SIG-M5 treated with dmso at 0.1 percent for 504 hours (cell line): ENCODE measurements around the gene IQCE.

Source experiments
- DNase-seq: peaks from one replicate; lab custom pipeline; 2025; ENCODE audit not compliant: unreplicated experiment; lab: John Stamatoyannopoulos, UW

The IQCE gene

DNA sequence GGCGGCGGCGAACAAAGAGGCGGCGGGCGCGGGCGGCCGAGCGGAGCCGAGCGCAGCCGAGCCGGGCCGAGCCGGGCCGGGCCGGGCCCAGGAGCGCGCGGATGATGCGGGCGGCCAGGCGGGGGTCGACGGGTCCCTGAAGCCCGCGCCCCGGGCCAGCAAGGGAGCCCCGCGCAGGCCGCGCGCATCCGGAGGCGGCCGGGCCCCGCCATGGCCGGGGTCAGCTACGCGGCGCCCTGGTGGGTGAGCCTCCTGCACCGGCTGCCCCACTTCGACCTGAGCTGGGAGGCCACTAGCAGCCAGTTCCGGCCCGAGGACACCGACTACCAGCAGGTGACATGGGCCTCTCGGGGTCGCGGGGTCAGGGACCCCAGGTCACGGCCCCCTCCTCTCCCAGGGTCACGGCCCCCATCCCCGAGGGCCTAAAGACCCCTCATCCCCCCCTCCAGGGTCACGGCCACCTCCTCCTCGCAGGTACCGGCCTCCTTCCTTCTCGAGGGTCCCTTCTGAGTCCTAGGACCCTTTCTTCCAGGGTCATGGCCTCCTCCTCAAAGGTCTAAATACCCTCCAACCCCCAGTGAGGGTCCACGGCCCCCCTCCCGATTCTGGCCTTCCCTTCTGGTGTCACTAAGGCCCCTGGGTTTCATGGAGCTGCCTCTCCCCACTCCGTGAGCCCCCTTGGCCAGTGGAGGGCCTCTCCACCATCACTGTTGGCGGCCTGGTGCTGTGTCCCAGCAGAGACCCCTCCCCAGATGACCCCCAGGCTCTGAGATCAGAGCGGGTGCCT, 73.4 kb downstream of the IQCE start, which contains the start of gene TTYH3:
Gene TTYH3, plus strand, starts transcription at position 41 of the 787 bp plus-strand sequence. Its CDS starts 170 bp downstream, at position 211.
- no peak for DNase-seq

GRCh38 chr7:2632733-2633537, 74.2 kb downstream of the IQCE start:
- DNase-seq, result peak; percentile 88

- DNase-seq, result peak; percentile 75
Observed at GRCh38 chr7:2633538-2634266, 74.9 kb downstream of the IQCE start.

DNA sequence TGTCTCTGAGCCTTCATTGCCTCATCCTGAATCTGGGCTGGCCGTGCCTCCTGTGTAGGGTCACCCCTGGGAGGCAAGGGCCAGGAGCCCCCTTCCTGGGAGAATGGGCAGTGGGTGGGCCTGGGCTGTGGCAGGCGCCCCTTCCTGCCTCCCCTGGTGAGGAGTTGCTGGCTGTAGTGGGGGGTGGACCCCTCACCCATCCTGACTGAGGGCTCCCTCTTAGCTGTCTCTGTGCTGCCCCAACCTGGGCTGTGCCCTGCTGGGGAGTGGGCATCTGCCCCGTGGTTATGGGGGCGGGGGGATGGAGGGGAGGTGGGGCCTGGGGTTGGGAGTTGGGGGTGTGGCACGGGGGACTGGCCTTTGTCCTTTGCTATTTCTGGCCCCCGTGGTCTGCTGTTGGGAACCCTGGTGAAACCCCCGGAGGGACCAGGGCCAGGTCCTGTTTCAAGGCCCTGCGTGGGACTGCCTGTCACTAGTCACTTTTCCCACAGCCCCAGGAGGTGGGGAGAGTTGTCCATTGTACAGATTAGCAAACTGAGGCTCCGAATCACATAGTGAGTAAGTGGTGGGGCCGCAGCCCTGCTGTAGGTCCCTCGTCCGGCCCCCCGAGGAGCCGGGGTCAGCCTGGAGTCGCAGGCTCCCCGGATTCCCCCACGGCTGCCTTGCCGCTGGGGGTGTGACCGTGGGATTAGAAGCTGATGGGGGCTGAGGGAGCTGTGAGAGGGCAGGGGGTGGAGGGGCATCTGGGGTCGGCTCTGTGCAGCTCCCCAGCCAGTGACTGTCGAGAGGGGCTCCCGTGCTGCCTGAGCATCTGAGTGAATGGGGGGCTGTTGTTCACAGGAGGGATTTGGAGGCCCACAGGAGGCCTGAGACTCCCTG, 75.7 kb downstream of the IQCE start:
- no peak for DNase-seq

- no peak for DNase-seq
Observed at GRCh38 chr7:2635148-2635668, 76.4 kb downstream of the IQCE start.

DNA sequence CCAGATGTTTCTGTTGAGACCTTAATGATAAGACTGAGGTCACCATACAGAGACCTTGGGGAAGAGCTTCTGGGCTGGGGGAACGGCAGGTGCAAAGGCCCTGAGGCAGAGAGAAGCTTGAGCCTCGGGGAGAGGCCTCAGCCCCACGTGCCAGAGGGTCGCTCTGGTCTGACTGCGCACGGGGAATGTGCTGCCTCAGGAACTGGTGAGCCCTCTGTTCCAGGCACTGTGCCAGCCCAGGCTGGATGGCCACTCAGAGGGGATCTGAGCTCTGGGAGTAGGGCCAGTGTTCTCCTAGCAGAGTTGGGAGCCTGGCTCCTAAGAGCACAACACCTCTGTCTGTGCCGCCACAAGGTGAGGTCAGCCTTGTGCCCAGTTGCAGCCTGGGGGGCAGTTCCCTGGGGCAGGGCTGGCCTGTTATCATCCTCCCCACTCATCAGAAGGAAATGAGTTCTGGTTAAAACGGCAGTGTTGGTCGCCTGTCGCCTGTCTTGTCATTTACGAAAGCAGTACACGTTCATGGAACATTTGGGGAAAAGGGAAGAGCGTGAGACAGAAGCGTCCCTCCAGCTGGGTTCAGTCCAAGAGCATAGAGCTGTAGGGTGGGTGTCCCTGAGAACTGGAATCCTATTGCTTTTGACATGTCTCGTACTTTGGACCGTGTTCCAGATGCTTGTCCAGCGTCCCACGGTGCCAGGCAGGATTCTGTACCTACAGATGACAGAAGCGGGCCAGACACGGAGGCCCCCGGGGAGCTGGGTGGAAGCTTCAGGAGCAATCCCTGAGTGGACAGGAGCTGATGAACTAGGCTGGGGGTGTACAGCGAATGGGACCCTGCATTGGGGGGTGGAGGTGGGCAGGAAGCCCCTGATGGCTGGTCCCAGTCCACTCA, 77.3 kb downstream of the IQCE start:
- DNase-seq, result no peak

DNA sequence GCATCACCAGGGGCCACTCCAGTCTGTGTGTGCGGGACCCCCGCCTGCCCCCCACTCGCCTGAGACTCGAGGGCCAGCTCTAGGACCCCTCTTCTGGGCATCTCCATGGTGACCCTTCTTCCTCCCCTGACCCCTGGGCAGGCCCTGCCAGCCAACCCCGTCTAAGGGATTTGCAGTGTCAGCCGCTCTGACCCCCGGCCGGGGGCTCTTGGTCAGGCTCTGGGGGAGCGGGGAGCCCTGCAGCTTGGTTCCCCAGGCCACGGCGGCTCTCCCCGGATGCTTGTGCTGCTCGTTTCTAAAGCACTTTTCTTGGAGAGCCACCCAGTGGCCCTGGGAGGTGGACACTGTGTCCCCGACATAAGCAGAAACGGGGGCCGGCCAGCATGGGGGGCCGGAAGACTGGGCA, 78.3 kb downstream of the IQCE start:
- DNase-seq, result no peak

DNA sequence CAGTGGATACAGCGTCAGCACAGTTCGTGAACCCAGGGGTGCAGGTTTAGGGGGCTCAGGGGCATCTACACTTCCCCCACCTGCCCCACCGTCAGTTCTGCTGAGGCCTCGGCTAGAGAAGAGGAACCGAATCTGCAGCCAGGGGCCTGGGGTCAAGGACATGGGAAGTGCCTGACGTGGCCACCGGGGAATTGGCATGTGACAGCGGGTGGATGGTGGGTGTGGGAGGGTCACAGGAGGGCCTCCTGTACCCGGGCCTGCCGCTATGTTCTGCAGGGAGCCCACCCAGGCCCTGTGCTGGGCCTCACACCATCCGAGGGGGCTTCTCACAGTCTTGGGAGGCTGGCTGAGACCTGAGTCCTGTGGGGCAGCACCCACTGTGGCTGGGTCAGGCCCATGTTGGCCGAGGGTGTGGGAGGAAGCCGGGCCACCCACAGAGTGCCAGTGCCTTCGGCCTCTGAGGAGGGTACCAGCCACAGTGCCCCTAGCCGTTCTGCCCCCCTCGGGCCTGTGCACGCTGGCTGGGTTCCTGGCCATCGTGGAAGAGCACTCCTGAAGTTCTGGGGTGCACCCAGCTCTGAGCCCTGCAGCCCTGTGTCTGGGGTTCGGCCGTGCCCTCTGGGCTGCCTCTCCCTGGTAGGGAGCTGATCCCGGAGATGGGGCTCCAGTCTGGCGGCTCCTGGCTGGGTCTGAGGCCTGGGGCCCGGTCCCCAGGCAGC, 78.9 kb downstream of the IQCE start:
- DNase-seq, result no peak

DNA sequence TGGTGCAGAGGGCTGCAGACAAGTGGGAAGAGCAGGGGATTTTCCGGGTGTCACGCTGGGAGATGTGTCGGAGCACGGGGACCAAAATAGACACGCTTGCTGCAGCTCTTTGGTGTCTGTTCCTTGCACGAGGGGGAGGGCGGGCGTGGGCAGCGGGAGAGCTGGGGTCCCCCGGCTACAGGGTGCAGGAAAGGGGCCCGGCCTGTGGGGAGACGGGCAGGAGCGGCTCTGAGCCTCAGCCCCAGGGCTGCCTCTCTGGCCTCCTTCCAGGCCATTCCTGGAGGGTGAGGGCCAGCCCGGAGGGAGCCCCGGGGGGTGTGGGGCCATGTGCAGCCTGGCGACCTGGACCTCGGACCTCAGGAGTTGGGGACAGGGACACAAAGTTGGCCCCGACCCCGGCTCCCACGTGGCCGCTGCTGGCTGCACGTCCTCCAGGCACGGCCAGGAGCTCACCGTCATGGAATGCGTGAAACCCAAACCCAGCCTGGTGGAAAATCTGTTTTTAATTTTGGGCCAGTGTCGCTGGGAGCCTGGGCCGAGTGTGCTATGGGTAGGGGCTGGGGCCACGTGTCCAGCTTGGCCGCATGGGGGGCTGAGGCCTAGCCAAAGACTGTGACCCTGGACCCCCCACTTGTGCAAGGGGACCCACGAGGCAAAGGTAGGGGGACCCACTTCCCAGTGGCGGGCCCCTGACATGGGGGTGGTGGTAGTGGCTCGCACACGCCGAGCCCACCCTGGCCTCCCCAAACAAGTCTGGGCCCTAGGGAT, 79.6 kb downstream of the IQCE start:
- no peak for DNase-seq

- DNase-seq, result no peak
Observed at GRCh38 chr7:2639181-2639681, 80.5 kb downstream of the IQCE start.

- DNase-seq, result no peak
Observed at GRCh38 chr7:2639695-2640481, 81.1 kb downstream of the IQCE start.

DNA sequence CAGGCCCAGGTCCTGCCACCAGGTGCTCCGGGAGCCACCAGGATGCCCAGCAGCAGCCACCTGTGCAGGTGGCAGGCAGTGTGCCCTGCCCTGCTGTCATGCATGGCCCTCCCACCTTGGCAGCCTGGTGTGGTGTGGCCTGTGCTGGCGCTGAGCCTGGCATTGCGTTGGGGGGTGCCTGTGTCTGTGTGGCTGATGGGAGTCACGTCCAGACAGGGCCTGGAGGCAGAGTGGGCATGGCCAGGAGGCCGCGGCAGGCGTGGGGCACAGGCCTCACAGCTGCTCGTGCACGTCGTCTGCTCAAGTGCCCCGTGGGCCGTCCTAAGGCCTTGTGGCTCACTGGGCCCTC, 81.7 kb downstream of the IQCE start:
- no peak for DNase-seq

DNA sequence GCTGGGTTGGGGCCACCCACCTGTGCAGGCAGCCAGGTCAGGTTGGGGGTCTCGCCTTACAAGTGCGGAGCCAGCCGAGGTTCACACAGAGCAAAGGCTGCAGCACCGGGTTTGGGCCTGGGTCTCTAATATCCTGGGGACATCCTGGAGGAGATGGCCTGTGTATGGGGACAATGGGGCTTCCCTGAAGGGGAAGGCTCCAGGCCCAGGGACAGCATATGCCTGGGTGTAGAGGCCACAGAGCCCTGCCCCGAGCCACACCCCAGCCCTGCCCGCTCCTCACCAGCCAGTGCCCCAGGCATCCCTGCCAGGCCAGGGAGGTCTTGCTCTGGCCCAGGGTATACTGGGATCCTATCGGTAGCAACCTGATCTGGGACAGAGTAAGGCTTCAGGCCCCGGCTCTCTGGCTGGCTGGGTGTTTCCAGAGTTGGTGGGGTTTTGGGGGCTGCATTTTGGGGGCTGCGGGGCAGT, 82.1 kb downstream of the IQCE start:
- no peak for DNase-seq

GRCh38 chr7:2641406-2642393, 82.9 kb downstream of the IQCE start:
- no peak for DNase-seq

GRCh38 chr7:2643386-2644219, 84.8 kb downstream of the IQCE start:
- DNase-seq, result no peak
